HepG2 (cell line): Measurements from ENCODE around the gene RBM23. TPM values are rescaled to one million over a fixed set of nuclear protein-coding genes. Genes with fewer than 3 reads are reported as not detected.

Source experiments
- HNRNPH1 ChIP-seq: fragments of 200-400 bp; formaldehyde crosslinking; optimal IDR thresholded peaks from 2 replicates; pipeline ENCODE3; 2017; ENCODE audit warnings: mild to moderate bottlenecking, low read depth, low read length
- KAT2B ChIP-seq: fragments of 150-350 bp; IDR thresholded peaks from 2 replicates; pipeline ENCODE4 v1.6.1; 2014; ENCODE audit warnings: low read depth, low read length, borderline replicate concordance
- NFIC ChIP-seq: IDR thresholded peaks from 2 replicates; pipeline ENCODE4 v1.6.1; 2012; ENCODE audit warnings: mild to moderate bottlenecking, low read length, inconsistent platforms
- NPAS2 ChIP-seq: sonication (generic); formaldehyde crosslinking; IDR thresholded peaks from 2 replicates; pipeline ENCODE4 v1.8.0; 2022; ENCODE audit warnings: mild to moderate bottlenecking, missing genetic modification reagents, borderline replicate concordance
- NR2C2 ChIP-seq: sonication (generic); formaldehyde crosslinking; IDR thresholded peaks from 2 replicates; pipeline ENCODE4 v1.4.0; 2020; ENCODE audit warnings: missing genetic modification reagents, mild to moderate bottlenecking, moderate library complexity, borderline replicate concordance
- ONECUT2 ChIP-seq: sonication (generic); formaldehyde crosslinking; IDR thresholded peaks from 2 replicates; pipeline ENCODE4 v1.4.0; 2020; ENCODE audit warnings: missing genetic modification reagents
- PREB ChIP-seq: sonication (generic); formaldehyde crosslinking; IDR thresholded peaks from 2 replicates; pipeline ENCODE4 v1.4.0; 2020; ENCODE audit warnings: missing genetic modification reagents
- SCMH1 ChIP-seq: sonication (generic); formaldehyde crosslinking; IDR thresholded peaks from 2 replicates; pipeline ENCODE4 v1.9.0; 2021; ENCODE audit warnings: missing genetic modification reagents, mild to moderate bottlenecking, borderline replicate concordance
- THAP9 ChIP-seq: sonication (generic); formaldehyde crosslinking; IDR thresholded peaks from 2 replicates; pipeline ENCODE4; 2020; ENCODE audit warnings: missing genetic modification reagents, mild to moderate bottlenecking, borderline replicate concordance
- UBTF ChIP-seq: sonication (generic); formaldehyde crosslinking; IDR thresholded peaks from 2 replicates; pipeline ENCODE4 v1.4.0; 2020; ENCODE audit warnings: mild to moderate bottlenecking, missing genetic modification reagents
- ZGPAT ChIP-seq: IDR thresholded peaks from 2 replicates; pipeline ENCODE4 v1.6.1; 2016; ENCODE audit warnings: mild to moderate bottlenecking
- ZNF274 ChIP-seq: sonication (generic); formaldehyde crosslinking; IDR thresholded peaks from 2 replicates; pipeline ENCODE4 v1.5.1; 2020; ENCODE audit warnings: mild to moderate bottlenecking, missing genetic modification reagents
- ZNF773 ChIP-seq: sonication (generic); formaldehyde crosslinking; IDR thresholded peaks from 2 replicates; pipeline ENCODE4 v1.4.0; 2020; ENCODE audit warnings: missing genetic modification reagents, borderline replicate concordance
- ZNF782 ChIP-seq: sonication (generic); formaldehyde crosslinking; IDR thresholded peaks from 2 replicates; pipeline ENCODE4 v1.4.0; 2020; ENCODE audit warnings: missing genetic modification reagents, mild to moderate bottlenecking, borderline replicate concordance
- ZNF879 ChIP-seq: sonication (generic); formaldehyde crosslinking; IDR thresholded peaks from 2 replicates; pipeline ENCODE4 v1.8.1; 2023; ENCODE audit warnings: missing genetic modification reagents
- ZSCAN22 ChIP-seq: sonication (generic); formaldehyde crosslinking; IDR thresholded peaks from 2 replicates; pipeline ENCODE4 v1.4.0; 2020; ENCODE audit warnings: mild to moderate bottlenecking, missing genetic modification reagents
- polyA plus RNA-seq, 8 experiments: library from polyadenylated mRNA; depleted of rRNA in 3 of 8; stranded (reverse) in 7 of 8; unstranded in 1 of 8; fragments of >200 nt; fragmentation: Illumina TruSeq in 4 of 8; extraction: Trizol in 4 of 8; gene quantifications; 2 replicates each; pipeline versions ENCODE4 v1.2.1 to v1.2.3, GENCODE V29; 2011 to 2016; ENCODE audit warnings: low read depth in 4 of 8, missing spikeins in 1 of 8, mixed read lengths in 1 of 8; ENCODE audit not compliant: insufficient read depth in 1 of 8
- total RNA-seq, 5 experiments: library from RNA; depleted of rRNA; stranded (reverse); fragments of >200 nt; fragmentation: Illumina TruSeq; extraction: Trizol; gene quantifications; 2 replicates each; pipeline ENCODE4 v1.2.3, GENCODE V29; 2016; ENCODE audit warnings: low read depth in 1 of 5

Gene RBM23
- total and polyA plus RNA-seq, 2 of the 13 experiments (the other 11 are each of a cell fraction or from before 2014, with no cell fraction given) = 1.5 to 2.1 TPM

- TF ChIP-seq ZGPAT (CRISPR knock-in tag) (no peak), ZSCAN22 (no peak), ZNF773 (CRISPR knock-in tag) (0 out of 2 replicates have a peak, but pooled peaks have one; percentile 25), NFIC (no peak), UBTF (CRISPR knock-in tag) (no peak), SCMH1 (CRISPR knock-in tag) (no peak), NPAS2 (no peak), ZNF782 (no peak), PREB (CRISPR knock-in tag) (no peak), ONECUT2 (CRISPR knock-in tag) (no peak), NR2C2 (CRISPR knock-in tag) (no peak), ZNF274 (CRISPR knock-in tag) (no peak), KAT2B (no peak), ZNF879 (CRISPR knock-in tag) (no peak), THAP9 (CRISPR knock-in tag) (no peak), HNRNPH1 (no peak)
- TF ChIP-seq, all 625 proteins: peak for 5
Observed at GRCh38 chr14:22864979-22865378, 54.0 kb downstream of the RBM23 start (continued).
